NCI-H524 (cell line): ENCODE measurements around the gene TLNRD1.

Source experiments
- DNase-seq, 2 experiments: peaks; one replicate each; lab custom pipeline; 2025; lab: John Stamatoyannopoulos, UW

TLNRD1 gene

GRCh38 chr15:81029414-81030300, 28.9 kb downstream of the TLNRD1 start:
- DNase-seq = no peak

- no peak for DNase-seq
These were observed 29.6 kb downstream of the TLNRD1 start for GRCh38 chr15:81030301-81030750.

- DNase-seq = no peak
These were observed 30.5 kb downstream of the TLNRD1 start for GRCh38 chr15:81031203-81031602.

- DNase-seq = no peak
These were observed 31.6 kb downstream of the TLNRD1 start for GRCh38 chr15:81032355-81032754.

GRCh38 chr15:81032818-81033217, 32.1 kb downstream of the TLNRD1 start:
- no peak for DNase-seq

- no peak for DNase-seq
These were observed 32.8 kb downstream of the TLNRD1 start for GRCh38 chr15:81033508-81033907.

GRCh38 chr15:81037952-81038743, 37.4 kb downstream of the TLNRD1 start:
- no peak for DNase-seq

- no peak for DNase-seq
These were observed 38.4 kb downstream of the TLNRD1 start for GRCh38 chr15:81038975-81039607.

GRCh38 chr15:81040757-81041156, 40.0 kb downstream of the TLNRD1 start:
- DNase-seq = no peak

GRCh38 chr15:81043281-81043934, 42.7 kb downstream of the TLNRD1 start:
- no peak for DNase-seq

- no peak for DNase-seq
These were observed 43.3 kb downstream of the TLNRD1 start for GRCh38 chr15:81043935-81044575.

GRCh38 chr15:81046290-81046689, 45.6 kb downstream of the TLNRD1 start:
- DNase-seq = no peak

- DNase-seq = no peak
These were observed 47.2 kb downstream of the TLNRD1 start for GRCh38 chr15:81047928-81048327.

GRCh38 chr15:81049835-81050234, 49.1 kb downstream of the TLNRD1 start:
- peak; percentile 36 to 48 for DNase-seq

- no peak for DNase-seq
These were observed 49.5 kb downstream of the TLNRD1 start for GRCh38 chr15:81050259-81050658.

- DNase-seq = no peak
These were observed 50.1 kb downstream of the TLNRD1 start for GRCh38 chr15:81050805-81051204.

- no peak for DNase-seq
These were observed 51.3 kb downstream of the TLNRD1 start for GRCh38 chr15:81052046-81052445.

GRCh38 chr15:81053621-81054020, 52.9 kb downstream of the TLNRD1 start:
- no peak for DNase-seq

GRCh38 chr15:81054236-81054635, 53.5 kb downstream of the TLNRD1 start:
- DNase-seq = no peak
